Gastrocnemius medialis (tissue), 4 donors: ENCODE measurements around the gene ANKRD55.

ENCODE experiments used
- POLR2A ChIP-seq, 2 donors: fragments of 450-650 bp; IDR thresholded peaks; one replicate each; pipeline ENCODE4 v1.6.1; 2017; ENCODE audit warnings: antibody characterized with exemption in 2 of 2, mild to moderate bottlenecking in 2 of 2, moderate library complexity in 2 of 2
- TF ChIP-seq, protein P1 (sequence below), 5 experiments: fragments of 450-650 bp in 3 of 5; fragments of 200-600 bp in 2 of 5; sonication (generic) in 2 of 5; IDR thresholded peaks in 4 of 5; conservative IDR thresholded peaks in 1 of 5; 1 replicate in 4 of 5; 2 replicates in 1 of 5; pipeline ENCODE4 v1.5.1; 2016 to 2019; ENCODE audit warnings: antibody characterized with exemption in 5 of 5, mild to moderate bottlenecking in 3 of 5, moderate library complexity in 3 of 5

DNA sequence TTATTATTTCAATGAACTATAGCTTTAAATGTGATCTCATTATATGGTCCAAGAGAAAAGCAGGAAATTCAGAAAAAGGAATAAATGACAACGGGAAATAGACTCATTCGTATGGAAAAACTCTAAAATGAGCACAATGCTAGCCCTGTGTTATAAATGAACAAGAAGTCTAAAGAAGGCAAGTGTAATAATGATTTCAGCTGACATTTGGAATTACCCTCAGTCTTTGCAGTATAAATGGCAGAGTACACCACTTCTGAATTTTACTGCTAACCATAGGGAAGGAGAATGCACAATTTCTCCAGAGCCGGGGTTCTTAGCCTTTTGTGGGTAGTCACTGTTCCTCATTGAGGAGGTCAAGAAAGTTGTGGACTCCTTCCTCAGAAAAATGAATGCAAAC lies 93.1 kb downstream of the ANKRD55 start:
- TF ChIP-seq, protein P1, sequence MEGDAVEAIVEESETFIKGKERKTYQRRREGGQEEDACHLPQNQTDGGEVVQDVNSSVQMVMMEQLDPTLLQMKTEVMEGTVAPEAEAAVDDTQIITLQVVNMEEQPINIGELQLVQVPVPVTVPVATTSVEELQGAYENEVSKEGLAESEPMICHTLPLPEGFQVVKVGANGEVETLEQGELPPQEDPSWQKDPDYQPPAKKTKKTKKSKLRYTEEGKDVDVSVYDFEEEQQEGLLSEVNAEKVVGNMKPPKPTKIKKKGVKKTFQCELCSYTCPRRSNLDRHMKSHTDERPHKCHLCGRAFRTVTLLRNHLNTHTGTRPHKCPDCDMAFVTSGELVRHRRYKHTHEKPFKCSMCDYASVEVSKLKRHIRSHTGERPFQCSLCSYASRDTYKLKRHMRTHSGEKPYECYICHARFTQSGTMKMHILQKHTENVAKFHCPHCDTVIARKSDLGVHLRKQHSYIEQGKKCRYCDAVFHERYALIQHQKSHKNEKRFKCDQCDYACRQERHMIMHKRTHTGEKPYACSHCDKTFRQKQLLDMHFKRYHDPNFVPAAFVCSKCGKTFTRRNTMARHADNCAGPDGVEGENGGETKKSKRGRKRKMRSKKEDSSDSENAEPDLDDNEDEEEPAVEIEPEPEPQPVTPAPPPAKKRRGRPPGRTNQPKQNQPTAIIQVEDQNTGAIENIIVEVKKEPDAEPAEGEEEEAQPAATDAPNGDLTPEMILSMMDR (IDR thresholded peaks at IDR 0.05 in 4 of 5, conservative IDR thresholded peaks at IDR 0.05 in 1 of 5): no peak
- no peak for TF ChIP-seq POLR2A (IDR thresholded peaks at IDR 0.05)
